Measurements from ENCODE around the gene PPP1R37.

The PPP1R37 gene

GRCh38 chr19:45195764-45196163 lies 102.8 kb downstream of the PPP1R37 start:
- DNase-seq (ENCODE audit: low read depth in 2 of 2) = no peak
